GM12878 (cell line): Measurements from ENCODE around the gene OGFOD2. TPM values are rescaled to one million over a fixed set of nuclear protein-coding genes. Genes with fewer than 3 reads are reported as not detected.

Source experiments
- ASH2L ChIP-seq: fragments of 300-600, 200-600 bp; sonication (generic); IDR thresholded peaks from 2 replicates; pipeline ENCODE4 v1.6.1; 2017; ENCODE audit warnings: low read depth, mild to moderate bottlenecking, borderline replicate concordance
- CEBPZ ChIP-seq: fragments of 150-350 bp; IDR thresholded peaks from 2 replicates; pipeline ENCODE4 v1.6.1; 2016; ENCODE audit warnings: low read depth, low read length
- CREB1 ChIP-seq: IDR thresholded peaks from 2 replicates; pipeline ENCODE4 v1.6.1; 2012; ENCODE audit warnings: low read depth, mild to moderate bottlenecking, inconsistent platforms
- CTCF ChIP-seq, 3 experiments: IDR thresholded peaks in 2 of 3; conservative IDR thresholded peaks in 1 of 3; 2 replicates each; pipeline ENCODE4 v1.5.1; 2011; ENCODE audit warnings: low read depth in 3 of 3, low read length in 3 of 3, mild to moderate bottlenecking in 3 of 3, control low read depth in 2 of 3, moderate library complexity in 2 of 3, inconsistent platforms in 1 of 3, mixed read lengths in 1 of 3; ENCODE audit not compliant: control insufficient read depth in 2 of 3, insufficient read depth in 1 of 3; ENCODE audit errors: extremely low read depth in 1 of 3
- EGR1 ChIP-seq, 2 experiments: IDR thresholded peaks; 1 replicate in 1 of 2; 2 replicates in 1 of 2; pipeline ENCODE4 v1.6.1; 2011 to 2012; ENCODE audit warnings: low read depth in 2 of 2, low read length in 2 of 2, borderline replicate concordance in 1 of 2, mild to moderate bottlenecking in 1 of 2, moderate library complexity in 1 of 2
- ELK1 ChIP-seq: IDR thresholded peaks from 2 replicates; pipeline ENCODE4 v1.6.1; 2012; ENCODE audit warnings: low read depth, low read length, improper control_type of control experiment
- EP300 ChIP-seq, 2 experiments: fragments of 150-350 bp in 1 of 2; IDR thresholded peaks; 2 replicates each; pipeline ENCODE4 v1.6.1; 2011 to 2012; ENCODE audit warnings: low read depth in 2 of 2, low read length in 2 of 2, borderline replicate concordance in 1 of 2, improper control_type of control experiment in 1 of 2, inconsistent platforms in 1 of 2; ENCODE audit not compliant: control insufficient read depth in 1 of 2
- MAX ChIP-seq: IDR thresholded peaks from 2 replicates; pipeline ENCODE4 v1.6.1; 2012; ENCODE audit warnings: low read depth, low read length, improper control_type of control experiment
- MTA2 ChIP-seq: fragments of 450-650 bp; IDR thresholded peaks from 2 replicates; pipeline ENCODE4 v1.6.1; 2016; ENCODE audit warnings: low read depth, mild to moderate bottlenecking, moderate library complexity
- NR2C1 ChIP-seq: fragments of 450-650 bp; IDR thresholded peaks from 2 replicates; pipeline ENCODE4 v1.6.1; 2017; ENCODE audit warnings: antibody characterized with exemption, mild to moderate bottlenecking, moderate library complexity
- RELB ChIP-seq: fragments of 450-650 bp; IDR thresholded peaks from 2 replicates; pipeline ENCODE4 v1.6.1; 2017; ENCODE audit warnings: low read depth, mild to moderate bottlenecking, moderate library complexity
- SMC3 ChIP-seq: IDR thresholded peaks from 2 replicates; pipeline ENCODE4 v1.6.1; 2011; ENCODE audit warnings: low read length, improper control_type of control experiment, borderline replicate concordance
- SRF ChIP-seq, 2 experiments: IDR thresholded peaks; 2 replicates each; pipeline ENCODE4 v1.6.1; 2011; ENCODE audit warnings: low read depth in 2 of 2, low read length in 2 of 2, mild to moderate bottlenecking in 1 of 2, moderate library complexity in 1 of 2
- ZBTB33 ChIP-seq: fragments of 450-650 bp; IDR thresholded peaks from 2 replicates; pipeline ENCODE4 v1.6.1; 2017; ENCODE audit warnings: mild to moderate bottlenecking
- polyA plus RNA-seq, 11 experiments: library from polyadenylated mRNA; depleted of rRNA in 4 of 11; unstranded in 6 of 11; stranded (reverse) in 5 of 11; fragments of >200 nt; fragmentation: Nextera tagmentation in 4 of 11; fragmentation: Illumina TruSeq in 1 of 11; extraction: Ambion mirVana in 4 of 11; extraction: Trizol in 1 of 11; gene quantifications; 1 replicate in 1 of 11; 2 replicates in 10 of 11; pipeline versions ENCODE4 v1.2.1 to v1.2.3, GENCODE V29; 2011 to 2016; ENCODE audit warnings: inconsistent platforms in 2 of 11, missing spikeins in 2 of 11, low read depth in 1 of 11
- total RNA-seq, 4 experiments: library from RNA; depleted of rRNA in 3 of 4; stranded (reverse); fragments of >200 nt in 3 of 4; fragmentation: Illumina TruSeq in 1 of 4; extraction: Trizol in 1 of 4; gene quantifications; 2 replicates each; pipeline versions ENCODE4 v1.2.1 to v1.2.3, GENCODE V29; 2013 to 2021

The OGFOD2 gene
- total and polyA plus RNA-seq, 10 of the 15 experiments (the other 5 are each of a cell fraction or from before 2014, with no cell fraction given) = 0.93 to 29.2 (median 16.3) TPM

GRCh38 chr12:122946690-122947341, 28.2 kb upstream of the OGFOD2 start (continued):
- TF ChIP-seq NR2C1 (no peak), CREB1 (peak; percentile 59), MTA2 (peak; percentile 20; the same call in 1 of the 2 replicates), CTCF (IDR thresholded peaks at IDR 0.05 in 2 of 3, conservative IDR thresholded peaks at IDR 0.05 in 1 of 3; ENCODE audit: control insufficient read depth in 2 of 3, extremely low read depth in 1 of 3, insufficient read depth in 1 of 3, low read depth in 3 of 3, low read length in 3 of 3) (peak; percentile 24 to 29 (median 29); a peak in 4 of 6 replicates), ZBTB33 (no peak), ASH2L (no peak), RELB (peak; percentile 39; the same call in 1 of the 2 replicates), SMC3 (no peak), EP300 (IDR thresholded peaks at IDR 0.05; ENCODE audit: borderline replicate concordance in 1 of 2, control insufficient read depth in 1 of 2, low read depth in 2 of 2, low read length in 2 of 2) (peak; percentile 17 to 44; a peak in 2 of 4 replicates), CEBPZ (no peak), SRF (IDR thresholded peaks at IDR 0.05; ENCODE audit: low read depth in 2 of 2, low read length in 2 of 2) (peak; percentile 59 to 76), ELK1 (no peak), MAX (0 out of 2 replicates have a peak, but pooled peaks have one; percentile 39), EGR1 (IDR thresholded peaks at IDR 0.05; ENCODE audit: borderline replicate concordance in 1 of 2, low read depth in 2 of 2, low read length in 2 of 2) (no peak)
